HFF-Myc (cell line): ENCODE data around the gene FAM193B.
A peak's percentile ranks its signal among the peaks of the same experiment; 100 is the strongest.

Experiments used
- DNase-seq: peaks from one replicate; pipeline ENCODE4 v3.0.0-alpha.2; 2011; ENCODE audit warnings: low read depth; ENCODE audit errors: extremely low read depth
- H3K4me3 ChIP-seq: replicated peaks from 2 replicates; pipeline ENCODE4 v1.5.1; 2011; ENCODE audit warnings: low read depth, mild to moderate bottlenecking, control low read depth, low read length
- TF ChIP-seq, protein P1 (sequence below): IDR thresholded peaks from 2 replicates; pipeline ENCODE4 v1.5.1; 2012; ENCODE audit warnings: mild to moderate bottlenecking, low read depth, low read length, control low read depth; ENCODE audit errors: missing control alignments

The FAM193B gene

DNA sequence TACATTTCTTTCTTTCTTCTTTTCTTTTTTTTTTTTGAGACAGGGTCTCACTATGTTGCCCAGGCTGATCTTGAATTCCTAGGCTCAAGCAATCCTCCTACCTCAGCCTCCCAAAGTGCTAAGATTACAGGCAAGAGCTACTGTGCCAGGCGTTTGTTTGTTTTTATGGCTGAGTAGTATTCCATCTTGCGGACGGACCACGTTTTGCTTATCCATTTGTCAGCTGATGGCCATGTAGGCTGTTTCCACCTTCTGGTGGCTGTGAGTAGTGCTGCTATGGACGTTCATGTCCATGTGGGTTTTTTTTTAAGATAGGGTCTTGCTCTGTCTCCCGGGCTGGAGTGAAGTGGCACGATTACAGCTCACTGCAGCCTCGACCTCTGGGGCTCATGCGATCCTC, 47.2 kb downstream of the FAM193B start:
- TF ChIP-seq, protein P1, sequence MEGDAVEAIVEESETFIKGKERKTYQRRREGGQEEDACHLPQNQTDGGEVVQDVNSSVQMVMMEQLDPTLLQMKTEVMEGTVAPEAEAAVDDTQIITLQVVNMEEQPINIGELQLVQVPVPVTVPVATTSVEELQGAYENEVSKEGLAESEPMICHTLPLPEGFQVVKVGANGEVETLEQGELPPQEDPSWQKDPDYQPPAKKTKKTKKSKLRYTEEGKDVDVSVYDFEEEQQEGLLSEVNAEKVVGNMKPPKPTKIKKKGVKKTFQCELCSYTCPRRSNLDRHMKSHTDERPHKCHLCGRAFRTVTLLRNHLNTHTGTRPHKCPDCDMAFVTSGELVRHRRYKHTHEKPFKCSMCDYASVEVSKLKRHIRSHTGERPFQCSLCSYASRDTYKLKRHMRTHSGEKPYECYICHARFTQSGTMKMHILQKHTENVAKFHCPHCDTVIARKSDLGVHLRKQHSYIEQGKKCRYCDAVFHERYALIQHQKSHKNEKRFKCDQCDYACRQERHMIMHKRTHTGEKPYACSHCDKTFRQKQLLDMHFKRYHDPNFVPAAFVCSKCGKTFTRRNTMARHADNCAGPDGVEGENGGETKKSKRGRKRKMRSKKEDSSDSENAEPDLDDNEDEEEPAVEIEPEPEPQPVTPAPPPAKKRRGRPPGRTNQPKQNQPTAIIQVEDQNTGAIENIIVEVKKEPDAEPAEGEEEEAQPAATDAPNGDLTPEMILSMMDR, result peak; percentile 8
- DNase-seq, result no peak
- H3K4me3 ChIP-seq, result no peak overlapping the region

DNA sequence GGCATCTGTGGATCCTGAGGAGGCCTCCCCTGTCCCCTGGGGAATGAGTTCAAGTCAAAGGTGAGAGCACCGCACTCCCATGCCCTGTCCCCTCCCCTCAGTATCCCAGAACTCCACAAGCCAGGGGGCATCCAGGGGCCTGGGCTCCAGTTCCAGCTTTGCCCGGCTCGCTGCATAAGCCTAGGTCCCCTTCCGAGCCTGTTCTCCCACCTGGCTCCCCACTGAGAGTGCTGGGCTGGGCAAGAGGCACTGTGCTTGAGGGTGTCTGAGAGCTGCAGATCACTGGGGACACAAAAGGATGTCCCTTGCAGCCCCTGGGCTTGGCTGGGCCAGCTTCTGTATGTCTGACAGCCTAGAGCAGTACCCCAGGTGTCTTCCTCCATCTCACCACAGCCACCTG, 49.3 kb downstream of the FAM193B start:
- DNase-seq, result no peak
- H3K4me3 ChIP-seq, result no peak overlapping the region
- TF ChIP-seq, protein P1, result no peak

DNA sequence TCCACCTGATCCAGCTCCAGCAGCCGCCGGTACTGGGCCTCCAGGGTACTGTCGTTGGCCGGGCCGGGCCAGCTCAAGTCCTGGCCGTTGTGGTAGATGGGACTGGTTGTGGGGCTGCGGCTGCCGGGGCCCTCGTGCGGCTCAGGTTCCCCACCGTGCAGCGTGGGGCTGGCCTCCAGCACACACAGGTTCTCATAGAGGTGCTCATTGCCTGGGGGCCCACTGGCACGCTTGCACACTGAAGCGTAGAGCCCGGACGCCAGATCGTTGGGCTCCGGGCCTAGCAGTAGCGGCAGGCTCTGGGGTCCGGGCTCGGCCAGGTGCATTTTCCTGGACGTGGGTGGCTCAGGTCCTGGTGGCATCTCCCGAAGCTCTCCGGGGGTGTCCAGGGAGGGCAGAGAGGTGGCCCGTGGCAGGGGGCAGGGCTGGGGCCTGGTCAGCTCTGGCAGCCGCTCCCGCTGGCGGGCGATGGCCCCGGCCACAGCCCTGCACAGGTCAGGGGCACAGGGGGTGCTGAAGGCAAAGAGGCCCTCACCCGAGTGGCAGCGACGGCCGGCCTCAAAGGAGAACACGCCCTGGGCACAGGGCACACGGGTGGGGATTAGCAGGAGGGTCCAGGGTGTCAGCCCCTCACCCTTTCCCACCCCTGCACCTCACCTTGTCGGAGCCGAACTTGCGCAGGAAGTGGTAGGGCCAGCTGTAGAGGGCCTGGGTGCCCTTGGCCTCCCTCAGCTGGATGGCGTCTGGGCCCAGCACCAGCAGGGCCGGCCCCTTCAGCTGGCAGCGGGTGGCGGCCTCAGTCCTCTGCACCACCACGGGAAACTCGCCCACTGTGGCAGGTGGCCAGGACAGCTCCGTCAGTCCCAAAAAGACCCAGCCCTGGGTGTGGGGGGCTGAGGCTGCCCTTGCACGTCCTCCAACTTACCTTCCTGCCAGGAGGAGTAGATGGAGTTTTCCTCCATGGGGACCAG, 50.0 kb downstream of the FAM193B start:
- no peak overlapping the region for H3K4me3 ChIP-seq
- DNase-seq, result no peak
- TF ChIP-seq, protein P1, result no peak

DNA sequence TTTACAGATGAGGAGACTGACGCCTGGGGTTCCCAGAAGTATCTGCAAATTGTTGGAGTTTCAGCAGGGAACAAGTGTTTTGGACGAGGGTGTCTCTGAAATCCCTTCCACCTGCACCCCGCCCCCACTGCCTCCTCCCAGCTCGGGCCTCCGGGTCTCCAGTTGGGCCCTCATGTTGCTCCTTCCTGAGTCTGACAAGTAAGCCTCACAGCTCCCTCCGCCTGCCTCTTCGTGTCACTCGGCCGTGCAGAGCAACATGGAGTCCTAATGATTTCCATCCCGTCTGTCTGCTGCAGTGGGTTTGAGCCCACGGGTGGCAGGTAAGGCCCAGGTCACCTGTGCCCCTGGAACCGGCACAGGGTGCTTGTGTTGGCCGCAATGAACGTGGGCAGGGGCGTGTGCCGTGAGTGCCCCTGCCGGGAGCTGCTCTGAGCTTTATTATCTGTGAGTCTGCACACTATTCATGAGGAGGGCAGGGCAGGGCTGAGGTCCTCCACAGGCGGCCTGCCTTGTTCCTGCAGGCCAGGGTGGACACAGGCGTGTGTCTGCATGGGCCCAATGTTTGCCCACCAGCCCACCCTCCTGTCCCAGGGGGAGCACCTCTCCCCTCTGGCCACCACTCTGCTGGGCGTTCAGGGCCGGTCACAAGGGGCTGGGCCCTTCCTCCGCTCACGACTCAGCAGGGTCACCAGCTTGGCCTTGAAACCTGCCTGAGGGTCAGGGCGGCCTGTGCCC, 50.8 kb downstream of the FAM193B start:
- DNase-seq, result no peak
- no peak overlapping the region for H3K4me3 ChIP-seq
- TF ChIP-seq, protein P1, result no peak

DNA sequence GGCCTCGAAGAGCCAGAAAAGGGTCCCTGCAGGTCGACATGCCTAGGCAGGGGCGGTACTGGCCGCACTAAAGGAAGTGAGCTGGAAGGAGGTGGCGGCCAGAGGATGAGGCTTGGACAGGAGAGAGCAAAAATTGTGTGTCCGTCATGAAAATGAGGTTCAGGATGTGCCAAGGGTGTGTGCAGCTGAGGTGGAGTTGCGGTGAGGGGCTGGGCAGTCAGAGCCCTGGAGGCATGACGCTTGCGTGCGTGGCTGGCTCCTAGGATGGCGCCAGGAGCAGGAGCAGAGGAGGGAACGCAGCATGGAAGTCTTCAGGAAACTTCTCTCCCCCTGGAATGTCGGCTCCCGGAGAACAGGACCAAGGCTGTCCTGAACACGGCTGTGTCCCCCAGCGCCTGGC, 51.5 kb downstream of the FAM193B start:
- DNase-seq, result no peak
- TF ChIP-seq, protein P1, result no peak
- H3K4me3 ChIP-seq, result no peak overlapping the region

DNA sequence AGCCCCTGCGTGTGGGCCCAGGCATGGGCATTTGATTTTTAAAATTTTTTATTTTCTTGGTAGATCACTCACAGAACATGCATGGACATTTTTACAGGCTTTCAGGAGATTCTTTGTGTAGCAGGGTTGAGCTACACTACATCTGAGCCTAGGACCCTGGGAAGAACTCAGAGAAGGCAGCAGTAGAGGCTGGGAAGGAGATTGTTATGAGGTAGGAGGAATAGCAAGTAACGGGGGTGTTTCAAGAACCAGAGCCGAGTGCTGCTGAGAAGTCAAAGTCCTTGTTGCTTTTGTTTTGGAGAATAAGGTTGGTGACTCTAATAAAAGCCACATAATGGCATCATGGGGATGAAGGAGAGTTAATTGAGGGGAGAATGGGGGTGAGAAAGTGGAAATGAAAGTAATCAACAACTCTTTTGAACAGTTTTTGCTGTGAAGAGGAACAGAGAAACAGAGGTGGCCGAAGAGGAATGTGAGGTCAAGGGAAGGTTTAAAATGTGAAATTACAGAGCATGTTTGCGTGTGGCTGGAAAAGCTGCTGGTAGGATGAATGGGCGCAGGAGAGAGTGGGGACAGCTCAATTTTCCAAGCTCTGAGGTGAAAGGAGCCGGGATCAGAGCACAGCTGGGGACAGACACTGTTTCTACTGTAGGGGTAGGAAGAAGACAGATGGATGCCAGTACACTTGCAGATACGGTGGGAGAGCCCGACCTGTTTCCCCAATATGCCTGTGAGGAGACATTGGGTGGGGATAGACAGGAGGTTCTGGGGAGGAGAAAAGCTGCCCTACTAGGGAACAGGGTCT, 52.3 kb downstream of the FAM193B start:
- DNase-seq, result no peak
- H3K4me3 ChIP-seq, result no peak overlapping the region
- TF ChIP-seq, protein P1, result no peak
